Right ventricle myocardium inferior (tissue), 1 donor: Measurements from ENCODE around the gene ITGA8. TPM values are rescaled to one million over a fixed set of nuclear protein-coding genes. Genes with fewer than 3 reads are reported as not detected.
"Not testable (repeated sequence)": the region's sequence is repeated elsewhere in the genome, so short reads cannot be mapped to it uniquely, and the experiment has no call there.

ENCODE experiments used
- ATAC-seq: fragments of 200-7000 bp; cut with Tn5 transposase; one replicate; pipeline ENCODE4 v1.9.1; 2020; ENCODE audit warnings: mild to moderate bottlenecking, moderate library complexity
- DNase-seq: peaks from one replicate; pipeline ENCODE4 v3.0.0; 2021; ENCODE audit errors: missing footprints
- intact Hi-C: fragments of 100-400 bp; cut with DNase I; formaldehyde crosslinking; loops from one replicate; pipeline ENCODE4 v1.11.0; 2022
- total RNA-seq: library from RNA; stranded (reverse); fragmentation: NEBNext Ultra II Directional; extraction: Animal tissue kit (Norgen Biotek cat#: 25700); gene quantifications from one replicate; pipeline ENCODE4 v1.2.1, GENCODE V29; 2021
- donor health status: DM: no; HTN: yes; CAD: no; lungs with severe emphysema.

Gene ITGA8
- total RNA-seq, 1 donor from 2014 or later, result 1.7 TPM

DNA sequence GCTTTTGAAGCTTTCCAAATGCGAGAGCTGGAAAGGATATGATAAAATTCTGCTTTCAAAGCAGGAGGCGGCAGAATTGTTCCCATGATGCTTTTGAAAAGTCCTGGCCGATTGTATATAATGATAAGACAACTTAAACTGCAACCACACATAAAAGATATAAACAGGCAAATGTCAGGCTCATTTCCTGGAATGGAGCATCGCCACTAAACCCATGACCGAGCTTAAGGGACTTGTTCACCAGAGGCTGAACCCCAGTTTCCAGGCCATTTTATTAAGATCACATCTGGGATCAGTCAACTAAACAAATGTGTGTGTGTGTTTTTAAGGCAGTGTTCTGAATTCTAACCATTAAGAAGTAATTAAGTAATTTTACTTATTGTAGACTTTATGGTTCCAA, 131.6 kb downstream of the ITGA8 start:
- DNase-seq (no peak), ATAC-seq (no peak)
- intact Hi-C loops, result loop anchor here (5.0 kb wide), 1 partner anchor 129 kb away; the partner anchor contains the start of gene ITGA8

DNA sequence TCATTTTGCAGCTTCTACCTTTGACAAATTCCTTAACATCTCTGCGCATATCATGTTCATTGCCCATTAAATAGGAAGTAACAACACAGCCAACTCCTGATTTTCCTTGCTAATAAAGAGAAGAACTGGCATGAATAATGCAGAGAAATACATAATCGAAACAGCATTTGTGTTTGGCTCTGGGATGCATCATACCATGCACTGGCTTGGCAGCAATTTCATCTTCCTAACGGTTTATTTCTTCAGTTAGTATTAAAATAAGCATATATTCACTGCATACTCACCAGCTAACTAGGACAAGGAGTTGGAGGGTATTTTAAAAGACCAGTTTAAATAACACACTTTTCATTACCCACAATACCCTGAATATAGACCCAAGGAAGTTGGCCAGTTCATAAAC, 132.5 kb downstream of the ITGA8 start:
- no peak for DNase-seq
- intact Hi-C loops, result loop anchor here (5.0 kb wide), 1 partner anchor 130 kb away; the partner anchor contains the start of gene ITGA8
- no peak for ATAC-seq

- intact Hi-C loops, result loop anchor here (5.0 kb wide), 1 partner anchor 132 kb away; the partner anchor contains the start of gene ITGA8
- ATAC-seq, result peak; percentile 42
- DNase-seq, result peak; percentile 71
These were observed 134.4 kb downstream of the ITGA8 start for GRCh38 chr10:15585303-15585715.

DNA sequence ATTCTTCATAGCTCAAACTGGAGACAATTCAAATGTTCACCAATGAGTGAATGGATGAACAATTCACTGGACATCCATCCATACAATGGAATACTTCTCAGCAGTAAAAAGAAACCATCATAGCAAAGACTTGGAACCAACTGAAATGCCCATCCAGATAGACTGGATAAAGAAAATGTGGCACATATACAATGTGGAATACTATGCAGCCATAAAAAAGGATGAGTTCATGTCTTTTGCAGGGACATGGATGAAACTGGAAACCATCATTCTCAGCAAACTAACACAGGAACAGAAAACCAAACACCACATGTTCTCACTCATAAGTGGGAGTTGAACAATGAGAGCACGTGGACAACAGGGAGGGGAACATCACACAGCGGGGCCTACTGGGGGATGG, 136.8 kb downstream of the ITGA8 start:
- DNase-seq, ATAC-seq, intact Hi-C loops: not testable (repeated sequence)

DNA sequence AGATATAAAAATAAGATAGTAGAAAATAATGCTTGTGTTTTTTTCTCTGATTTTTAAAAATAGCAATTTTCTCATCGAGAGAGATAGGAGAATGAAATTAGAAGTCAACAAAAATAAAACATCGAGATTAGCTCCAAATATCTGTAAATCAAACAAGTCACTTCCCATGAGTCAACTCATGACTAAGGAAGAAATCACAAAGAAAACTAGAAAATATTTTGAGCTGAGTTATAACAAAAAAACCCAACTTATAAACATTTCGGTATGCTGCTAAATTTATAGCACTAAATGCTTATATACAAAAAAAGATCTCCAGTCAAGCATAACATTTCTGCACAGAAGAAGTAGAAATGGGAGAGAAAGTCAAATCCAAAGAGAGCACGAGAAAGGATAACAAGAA, 140.1 kb downstream of the ITGA8 start:
- intact Hi-C loops, result no loop called here
- ATAC-seq (no peak), DNase-seq (no peak)

- intact Hi-C loops, result no loop called here
- no peak for DNase-seq
- no peak for ATAC-seq
These were observed 147.1 kb downstream of the ITGA8 start for GRCh38 chr10:15572531-15573045.

GRCh38 chr10:15571575-15571974, 148.1 kb downstream of the ITGA8 start:
- ATAC-seq (peak; percentile 26), DNase-seq (peak; percentile 69)
- intact Hi-C loops, result no loop called here

DNA sequence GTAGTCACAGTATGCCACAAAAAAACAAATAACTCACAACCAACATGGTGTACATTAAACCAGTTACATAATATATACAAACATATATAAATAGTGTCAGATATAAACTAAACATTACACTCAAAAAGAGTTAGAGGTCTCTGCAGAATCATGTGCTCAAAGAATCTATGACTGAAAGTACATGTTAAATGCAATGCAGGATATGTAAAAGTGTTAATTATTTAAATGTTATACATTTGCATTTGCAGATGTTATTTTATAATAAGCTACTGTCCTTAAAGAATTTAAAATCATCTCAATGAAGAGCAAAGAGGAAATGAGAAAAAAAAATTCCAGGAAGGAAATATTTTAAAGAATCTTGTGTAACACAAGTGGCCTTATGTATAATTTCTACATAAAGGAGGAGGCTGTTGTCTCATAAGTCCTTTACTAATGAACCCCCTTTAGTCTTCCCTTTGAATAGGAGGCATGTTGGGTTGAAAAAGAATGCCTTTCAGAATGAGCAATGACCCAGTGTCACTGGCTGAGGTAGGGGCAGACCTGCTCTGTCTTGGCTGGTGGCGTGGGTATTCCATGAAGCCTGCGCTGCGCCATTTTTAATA, 148.9 kb downstream of the ITGA8 start:
- no peak for ATAC-seq
- intact Hi-C loops, result no loop called here
- no peak for DNase-seq

- ATAC-seq (no peak), DNase-seq (no peak)
- intact Hi-C loops, result no loop called here
These were observed 151.8 kb downstream of the ITGA8 start for GRCh38 chr10:15567952-15568351.

GRCh38 chr10:15563246-15563645, 156.5 kb downstream of the ITGA8 start:
- DNase-seq (no peak), ATAC-seq (no peak)
- intact Hi-C loops, result no loop called here

GRCh38 chr10:15562578-15562977, 157.1 kb downstream of the ITGA8 start:
- DNase-seq (no peak), ATAC-seq (peak; percentile 10)
- intact Hi-C loops, result no loop called here

DNA sequence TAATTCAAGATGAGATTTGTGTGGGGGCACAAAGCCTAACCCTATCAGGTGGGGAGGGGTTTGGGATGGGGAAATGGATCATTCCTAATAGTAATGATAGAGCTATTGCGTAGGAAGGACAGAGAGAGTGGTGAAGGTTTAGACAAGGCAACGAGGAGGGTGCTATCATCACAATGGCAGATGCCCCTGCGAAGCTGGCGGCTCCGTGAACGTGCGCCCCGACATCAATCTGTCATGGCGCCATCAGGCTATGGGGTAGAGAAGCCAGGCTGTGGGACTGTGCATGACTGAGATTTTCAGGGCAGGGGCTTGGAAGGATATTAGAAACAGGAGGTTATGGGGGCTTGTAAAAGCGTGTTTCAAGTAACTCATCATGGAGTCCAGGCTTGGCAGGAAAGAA, 157.6 kb downstream of the ITGA8 start:
- DNase-seq, result no peak
- ATAC-seq, result no peak
- intact Hi-C loops, result no loop called here

DNA sequence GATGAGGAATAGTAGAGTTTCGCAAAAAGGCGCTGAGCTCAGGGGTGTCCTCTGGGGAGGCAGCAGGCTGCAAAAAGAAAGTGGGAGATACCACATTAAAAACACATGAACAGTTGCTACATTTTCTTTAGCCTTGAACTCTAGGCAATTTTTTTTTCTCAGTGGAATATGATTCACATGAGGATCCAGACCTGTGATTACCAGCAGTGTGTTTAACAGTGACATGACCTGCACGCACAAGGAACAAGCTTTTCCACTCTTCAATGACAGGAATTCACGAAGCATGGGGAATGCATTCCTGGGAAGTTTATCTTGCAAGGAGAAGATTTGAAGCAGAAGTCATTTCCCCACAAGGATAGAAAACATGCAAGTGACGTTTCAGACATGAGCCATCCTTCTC, 161.6 kb downstream of the ITGA8 start:
- intact Hi-C loops, result no loop called here
- ATAC-seq, result no peak
- no peak for DNase-seq

DNA sequence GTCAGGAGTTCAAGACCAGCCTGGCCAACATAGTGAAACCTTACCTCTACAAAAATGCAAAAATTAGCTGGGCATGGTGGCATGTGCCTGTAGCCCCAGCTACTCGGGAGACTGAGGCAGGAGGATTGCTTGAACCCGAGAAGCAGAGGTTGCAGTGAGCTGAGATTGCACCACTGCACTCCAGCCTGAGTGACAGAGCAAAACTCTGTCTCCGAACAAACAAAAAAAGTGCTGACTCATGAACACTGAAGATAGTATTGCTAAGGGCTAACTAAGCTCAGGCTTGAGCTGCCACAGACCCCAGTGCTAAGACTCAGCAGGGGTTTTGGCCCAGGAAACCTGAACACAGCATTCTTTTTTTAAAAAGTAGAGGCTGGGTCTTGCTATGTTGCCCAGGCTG, 162.6 kb downstream of the ITGA8 start:
- DNase-seq, ATAC-seq, intact Hi-C loops: not testable (repeated sequence)

DNA sequence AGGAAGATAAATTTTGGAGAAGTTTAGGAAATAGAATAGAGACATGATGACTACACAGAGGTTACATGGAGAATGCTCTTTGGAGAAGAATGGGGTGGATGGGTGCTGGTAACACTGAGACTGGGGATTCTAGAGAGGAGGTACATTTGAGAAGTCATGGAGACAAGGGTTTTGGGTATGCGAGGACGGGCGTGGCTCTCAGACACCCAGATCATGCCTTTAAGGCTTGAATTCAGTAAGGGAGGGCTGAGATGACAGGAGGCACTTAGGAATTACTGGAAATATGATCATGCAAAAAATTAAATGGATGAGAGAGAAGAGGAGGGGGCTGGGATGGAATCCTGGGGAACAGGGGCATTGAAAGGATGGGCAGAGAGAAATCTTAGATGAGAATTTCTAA, 168.8 kb downstream of the ITGA8 start:
- no peak for ATAC-seq
- intact Hi-C loops, result no loop called here
- DNase-seq, result no peak

GRCh38 chr10:15548331-15548730, 171.4 kb downstream of the ITGA8 start:
- intact Hi-C loops, result no loop called here
- no peak for DNase-seq
- ATAC-seq, result no peak

- DNase-seq (no peak), ATAC-seq (no peak)
- intact Hi-C loops, result no loop called here
These were observed 173.1 kb downstream of the ITGA8 start for GRCh38 chr10:15546606-15547005.

- no peak for ATAC-seq
- DNase-seq, result no peak
- intact Hi-C loops, result no loop called here
These were observed 173.8 kb downstream of the ITGA8 start for GRCh38 chr10:15545884-15546283.

DNA sequence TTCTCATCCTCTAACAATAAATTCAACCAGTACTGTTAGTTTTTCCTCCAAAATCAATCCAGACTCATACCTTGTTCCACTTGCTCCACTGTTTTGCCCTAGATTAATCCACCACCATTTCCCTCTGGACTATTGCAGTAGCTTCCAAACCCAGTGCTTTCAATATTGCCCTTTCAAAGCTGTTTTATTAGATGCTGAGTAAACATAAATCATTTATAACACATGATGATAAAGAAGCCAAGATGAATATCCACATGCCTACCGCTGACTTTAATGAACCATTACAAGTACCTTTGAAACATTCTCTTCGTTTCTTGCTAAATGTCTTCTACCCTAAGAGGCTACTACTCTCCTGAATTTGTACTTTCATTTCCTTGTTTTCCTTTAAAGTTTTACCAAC, 174.5 kb downstream of the ITGA8 start:
- intact Hi-C loops, result no loop called here
- ATAC-seq, result no peak

DNA sequence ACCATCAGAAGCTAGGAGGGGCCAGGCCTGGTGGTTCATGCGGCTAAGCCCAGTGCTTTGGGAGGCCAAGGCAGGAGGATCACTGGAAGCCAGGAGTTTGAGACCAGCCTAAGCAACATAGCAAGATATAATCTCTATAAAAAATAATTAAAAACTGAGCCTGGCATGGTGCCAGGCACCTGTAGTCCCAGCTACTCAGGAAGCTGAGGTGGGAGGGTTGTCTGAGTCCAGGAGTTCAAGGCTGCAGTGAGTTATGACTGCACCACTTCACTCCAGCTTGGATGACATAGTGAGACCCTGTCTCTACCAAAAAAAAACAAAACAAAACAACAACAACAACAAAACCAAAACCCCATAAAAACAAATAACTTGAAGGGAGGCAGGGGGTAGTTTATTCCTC, 175.7 kb downstream of the ITGA8 start:
- no peak for ATAC-seq
- intact Hi-C loops, result no loop called here
- no peak for DNase-seq

More for the DNA sequence above, 174.5 kb downstream of the ITGA8 start:
- DNase-seq, result no peak

DNA sequence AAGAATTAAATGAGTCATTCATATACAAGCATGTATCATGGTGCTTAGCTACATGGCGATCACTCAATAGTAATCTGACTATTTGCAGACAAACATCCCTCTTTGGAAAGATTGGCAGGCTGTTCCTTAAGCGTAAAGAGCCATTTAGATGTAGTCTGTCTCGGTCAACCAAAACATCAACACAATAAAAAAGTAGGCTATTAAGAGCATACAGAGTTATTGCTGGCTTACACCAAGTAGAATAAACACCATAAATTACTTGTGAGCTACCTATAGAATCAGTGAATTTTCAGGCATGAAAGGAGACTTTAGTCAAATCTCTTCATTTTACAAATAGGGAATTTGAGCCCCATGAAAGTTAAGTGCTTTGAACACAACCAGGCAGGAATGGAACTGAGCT, 176.9 kb downstream of the ITGA8 start:
- ATAC-seq (no peak), DNase-seq (no peak)
- intact Hi-C loops, result no loop called here
